ENCODE data around the gene ZNF385D.

The ZNF385D gene

GRCh38 chr3:21421096-21421495, 329.9 kb downstream of the ZNF385D start:
- CTCF ChIA-PET: no interaction called here
- no peak for DNase-seq (ENCODE audit: low spot score)
- POLR2A ChIA-PET (ENCODE audit: low non-redundant PET): no interaction called here
- TF ChIP-seq, protein P1, sequence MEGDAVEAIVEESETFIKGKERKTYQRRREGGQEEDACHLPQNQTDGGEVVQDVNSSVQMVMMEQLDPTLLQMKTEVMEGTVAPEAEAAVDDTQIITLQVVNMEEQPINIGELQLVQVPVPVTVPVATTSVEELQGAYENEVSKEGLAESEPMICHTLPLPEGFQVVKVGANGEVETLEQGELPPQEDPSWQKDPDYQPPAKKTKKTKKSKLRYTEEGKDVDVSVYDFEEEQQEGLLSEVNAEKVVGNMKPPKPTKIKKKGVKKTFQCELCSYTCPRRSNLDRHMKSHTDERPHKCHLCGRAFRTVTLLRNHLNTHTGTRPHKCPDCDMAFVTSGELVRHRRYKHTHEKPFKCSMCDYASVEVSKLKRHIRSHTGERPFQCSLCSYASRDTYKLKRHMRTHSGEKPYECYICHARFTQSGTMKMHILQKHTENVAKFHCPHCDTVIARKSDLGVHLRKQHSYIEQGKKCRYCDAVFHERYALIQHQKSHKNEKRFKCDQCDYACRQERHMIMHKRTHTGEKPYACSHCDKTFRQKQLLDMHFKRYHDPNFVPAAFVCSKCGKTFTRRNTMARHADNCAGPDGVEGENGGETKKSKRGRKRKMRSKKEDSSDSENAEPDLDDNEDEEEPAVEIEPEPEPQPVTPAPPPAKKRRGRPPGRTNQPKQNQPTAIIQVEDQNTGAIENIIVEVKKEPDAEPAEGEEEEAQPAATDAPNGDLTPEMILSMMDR (conservative IDR thresholded peaks at IDR 0.05; ENCODE audit: low read depth): no peak
- H3K27ac ChIP-seq: no peak overlapping the region

DNA sequence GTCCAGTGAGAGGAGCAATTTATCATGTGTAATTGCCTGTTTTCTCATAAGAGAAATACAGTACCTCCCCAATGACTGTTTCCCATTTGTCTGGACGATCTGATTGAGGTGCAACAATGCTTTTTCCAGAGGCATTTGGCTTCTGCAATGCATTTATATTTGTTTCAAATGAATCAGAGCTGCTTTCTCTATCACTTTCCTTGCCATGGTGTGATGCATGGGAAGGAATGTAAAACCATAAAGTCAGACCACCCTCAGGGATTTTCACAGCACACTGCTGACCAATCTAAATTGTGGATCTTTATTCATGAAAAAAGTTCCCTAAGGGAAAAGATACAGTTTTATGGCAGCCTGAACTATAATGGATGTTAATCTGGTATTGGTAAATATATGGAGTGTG, 333.0 kb downstream of the ZNF385D start:
- POLR2A ChIA-PET (ENCODE audit: low non-redundant PET): no interaction called here
- CTCF ChIA-PET: no interaction called here
- no peak for DNase-seq (ENCODE audit: low spot score)

GRCh38 chr3:21414506-21414905, 336.5 kb downstream of the ZNF385D start:
- no peak for DNase-seq (ENCODE audit: low spot score)
- TF ChIP-seq, protein P1 (conservative IDR thresholded peaks at IDR 0.05; ENCODE audit: low read depth): no peak
- ChIA-PET CTCF (no interaction called here), POLR2A (ENCODE audit: low non-redundant PET) (no interaction called here)
- H3K27ac ChIP-seq: no peak overlapping the region

More for the DNA sequence above, 333.0 kb downstream of the ZNF385D start:
- TF ChIP-seq, protein P1 (conservative IDR thresholded peaks at IDR 0.05; ENCODE audit: low read depth): no peak
- H3K27ac ChIP-seq: no peak overlapping the region

- POLR2A ChIA-PET (ENCODE audit: low non-redundant PET): no interaction called here
- TF ChIP-seq, protein P1 (conservative IDR thresholded peaks at IDR 0.05; ENCODE audit: low read depth): no peak
Observed at GRCh38 chr3:21411058-21411457, 340.0 kb downstream of the ZNF385D start.

GRCh38 chr3:21409401-21409800, 341.6 kb downstream of the ZNF385D start:
- POLR2A ChIA-PET (ENCODE audit: low non-redundant PET): no interaction called here
- TF ChIP-seq, protein P1 (conservative IDR thresholded peaks at IDR 0.05; ENCODE audit: low read depth): no peak
- DNase-seq (ENCODE audit: low spot score): no peak
- CTCF ChIA-PET: no interaction called here
- H3K27ac ChIP-seq: no peak overlapping the region

More at GRCh38 chr3:21411058-21411457, 340.0 kb downstream of the ZNF385D start:
- DNase-seq (ENCODE audit: low spot score): no peak
- CTCF ChIA-PET: no interaction called here
- no peak overlapping the region for H3K27ac ChIP-seq

DNA sequence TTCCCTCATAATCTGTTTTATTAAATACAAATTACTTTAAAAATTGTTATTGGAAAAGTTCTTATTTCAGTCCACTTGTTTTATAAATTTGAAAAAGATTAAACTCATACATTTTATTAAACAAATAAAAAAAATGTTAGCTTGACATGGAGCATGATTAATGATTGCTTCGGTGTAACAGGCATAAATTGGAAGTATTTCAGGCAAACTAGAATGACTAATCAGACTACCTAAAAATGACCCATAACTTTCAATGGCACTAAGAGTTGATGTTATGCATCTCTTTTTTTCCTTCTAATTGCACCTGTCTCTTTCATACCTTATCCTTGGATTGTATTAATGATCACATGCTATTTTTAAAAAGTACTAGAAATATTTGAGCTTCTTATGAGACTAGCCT, 343.3 kb downstream of the ZNF385D start:
- POLR2A ChIA-PET (ENCODE audit: low non-redundant PET): no interaction called here
- TF ChIP-seq, protein P1 (conservative IDR thresholded peaks at IDR 0.05; ENCODE audit: low read depth): no peak
- H3K27ac ChIP-seq: no peak overlapping the region
- CTCF ChIA-PET: no interaction called here
- no peak for DNase-seq (ENCODE audit: low spot score)

All from RWPE1 (cell line).